ENCODE results near the gene LETMD1. TPM values are rescaled to one million over a fixed set of nuclear protein-coding genes. Genes with fewer than 3 reads are reported as not detected.

Gene LETMD1, protein sequence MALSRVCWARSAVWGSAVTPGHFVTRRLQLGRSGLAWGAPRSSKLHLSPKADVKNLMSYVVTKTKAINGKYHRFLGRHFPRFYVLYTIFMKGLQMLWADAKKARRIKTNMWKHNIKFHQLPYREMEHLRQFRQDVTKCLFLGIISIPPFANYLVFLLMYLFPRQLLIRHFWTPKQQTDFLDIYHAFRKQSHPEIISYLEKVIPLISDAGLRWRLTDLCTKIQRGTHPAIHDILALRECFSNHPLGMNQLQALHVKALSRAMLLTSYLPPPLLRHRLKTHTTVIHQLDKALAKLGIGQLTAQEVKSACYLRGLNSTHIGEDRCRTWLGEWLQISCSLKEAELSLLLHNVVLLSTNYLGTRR
- 67.8 and 99.3 TPM in 2 replicates for polyA plus RNA-seq (2012; rRNA removed)
- polyA plus RNA-seq (2012; cell fraction: cytosol; rRNA removed), result 50.2 and 57.7 TPM in 2 replicates
- 149 and 222 TPM in 2 replicates for polyA plus RNA-seq (2012; cell fraction: nucleus; rRNA removed)

DNA sequence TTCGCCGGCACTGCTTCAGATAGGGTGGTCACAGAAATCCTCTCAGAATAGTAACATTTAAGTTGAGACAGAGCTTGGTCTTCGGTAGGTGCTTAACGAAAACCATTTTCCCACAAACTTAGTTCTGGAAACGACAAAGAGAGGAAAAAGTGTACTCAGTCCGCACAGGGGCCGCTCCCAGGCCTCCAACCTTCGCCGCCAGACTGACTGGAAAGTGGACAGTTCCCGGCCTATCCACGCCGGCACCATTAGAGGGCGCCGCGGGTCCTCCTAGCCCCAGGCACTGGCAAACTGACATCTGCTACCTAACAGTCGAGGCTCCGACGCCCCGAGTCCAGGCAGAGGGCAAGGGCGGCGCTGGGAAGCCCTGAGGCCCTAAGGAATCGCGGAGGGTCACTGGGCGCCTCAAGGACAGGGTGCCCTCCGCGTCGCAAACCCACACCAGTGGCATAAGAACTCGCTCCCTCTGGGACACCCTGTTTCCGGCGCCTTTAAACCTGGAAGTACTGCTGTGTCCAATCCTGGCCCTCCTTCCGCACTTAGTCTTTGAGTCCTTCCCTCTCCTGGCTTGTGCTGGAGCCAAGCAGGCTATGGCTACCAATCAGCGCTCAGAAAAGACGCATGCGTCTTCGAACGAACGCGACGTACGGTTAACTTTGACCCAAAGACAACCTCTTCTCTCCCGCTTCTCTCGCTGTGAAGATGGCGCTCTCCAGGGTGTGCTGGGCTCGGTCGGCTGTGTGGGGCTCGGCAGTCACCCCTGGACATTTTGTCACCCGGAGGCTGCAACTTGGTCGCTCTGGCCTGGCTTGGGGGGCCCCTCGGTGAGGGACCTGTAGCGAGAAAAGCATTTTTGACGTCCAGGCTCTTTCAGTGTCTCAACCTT, at the start of gene LETMD1:
Gene LETMD1 (plus strand): TSS at position 673 of the 886 bp plus-strand sequence. CDS start 30 bp downstream, at position 703.
- DNase-seq, result peak; percentile 92
- H3K9me3 ChIP-seq, result no peaks in the 10 kb centered on the region
- ChIA-PET POLR2A (interaction anchor here (1.3 to 1.5 kb wide), 3 partner anchors 13 to 36 kb away, joined by 3 to 4 read pairs (median 3); partner anchors contain the start of gene CSRNP2), CTCF (interaction anchor here (0.6 to 1.7 kb wide), 20 partner anchors 8 to 293 kb away, joined by 3 to 5 read pairs (median 3); partner anchors contain the start of genes POU6F1 and SLC11A2)
- H4K20me1 ChIP-seq (ENCODE audit: insufficient read depth), result no peaks in the 10 kb centered on the region
- H3K9ac ChIP-seq, result peak within 1 kb of the TSS; percentile 70
- peak within 1 kb of the TSS; percentile 66 for H2AFZ ChIP-seq (ENCODE audit: low read depth)
- peak within 1 kb of the TSS; percentile 95 for H3K4me2 ChIP-seq
- H3F3A ChIP-seq (replicated peaks; ENCODE audit: insufficient read depth), result no peaks in the 10 kb centered on the region
- H3K9me2 ChIP-seq, result no peaks in the 10 kb centered on the region
- H3K4me3 ChIP-seq (ENCODE audit: low read depth in 2 of 2, low read length in 1 of 2), result peak within 1 kb of the TSS; percentile 85
- H3K36me3 ChIP-seq (replicated peaks in 1 of 2; ENCODE audit: control insufficient read depth in 1 of 2, insufficient read depth in 2 of 2, low read length in 1 of 2), result peaks cover 7 to 24% of the 10 kb centered on the region in 2 experiments
- peak within 1 kb of the TSS; percentile 78 to 96 for H3K27ac ChIP-seq (ENCODE audit: low read depth in 2 of 2, low read length in 1 of 2)
- no peaks in the 10 kb centered on the region for H3K27me3 ChIP-seq (ENCODE audit: insufficient read depth)
- peaks cover 43% of the 10 kb centered on the region for H3K79me2 ChIP-seq (ENCODE audit: insufficient read depth)
- H3K4me1 ChIP-seq (ENCODE audit: control insufficient read depth in 1 of 2, insufficient read depth in 2 of 2, low read depth in 1 of 2, low read length in 1 of 2), result peaks cover 4 to 11% of the 10 kb centered on the region in 2 experiments; a peak in 2 of 4 replicates
- 9% methylated on average over 22 of the region's 51 CpGs for WGBS (ENCODE audit: low lambda C conversion rate)
- TF ChIP-seq TEAD4 (IDR thresholded peaks at IDR 0.05; ENCODE audit: borderline replicate concordance, insufficient read depth) (no peak), EZH2phosphoT487 (IDR thresholded peaks at IDR 0.05; ENCODE audit: borderline replicate concordance, low read depth) (no peak), SMC3 (IDR thresholded peaks at IDR 0.05; ENCODE audit: low read depth, low read length) (peak; percentile 56), FOXM1 (IDR thresholded peaks at IDR 0.05; ENCODE audit: low read depth) (no peak), RFX5 (IDR thresholded peaks at IDR 0.05; ENCODE audit: low read length) (peak; percentile 40; the same call in 1 of the 2 replicates), POLR2AphosphoS5 (IDR thresholded peaks at IDR 0.05; ENCODE audit: low read depth, low read length) (peak; percentile 87), JUND (IDR thresholded peaks at IDR 0.05) (no peak), NFIC (IDR thresholded peaks at IDR 0.05; ENCODE audit: borderline replicate concordance) (peak; percentile 31; the same call in 1 of the 2 replicates), RCOR1 (IDR thresholded peaks at IDR 0.05; ENCODE audit: low read length) (no peak), SIN3A (IDR thresholded peaks at IDR 0.05; ENCODE audit: borderline replicate concordance, low read depth, low read length) (peak; percentile 86), CHD2 (IDR thresholded peaks at IDR 0.05; ENCODE audit: low read length, partially characterized antibody) (peak; percentile 28), MEF2A (IDR thresholded peaks at IDR 0.05; ENCODE audit: borderline replicate concordance, low read depth) (no peak), GATA2 (CRISPR knock-in tag; IDR thresholded peaks at IDR 0.05) (no peak), YY1 (IDR thresholded peaks at IDR 0.05; ENCODE audit: low read depth) (peak; percentile 92), RXRA (IDR thresholded peaks at IDR 0.05; ENCODE audit: borderline replicate concordance, low read depth) (no peak), FOXJ3 (CRISPR knock-in tag; IDR thresholded peaks at IDR 0.05) (no peak), GABPA (IDR thresholded peaks at IDR 0.05; ENCODE audit: low read depth) (peak; percentile 87), FOSL2 (IDR thresholded peaks at IDR 0.05; ENCODE audit: borderline replicate concordance, low read depth) (no peak)
- TF ChIP-seq, protein P1, sequence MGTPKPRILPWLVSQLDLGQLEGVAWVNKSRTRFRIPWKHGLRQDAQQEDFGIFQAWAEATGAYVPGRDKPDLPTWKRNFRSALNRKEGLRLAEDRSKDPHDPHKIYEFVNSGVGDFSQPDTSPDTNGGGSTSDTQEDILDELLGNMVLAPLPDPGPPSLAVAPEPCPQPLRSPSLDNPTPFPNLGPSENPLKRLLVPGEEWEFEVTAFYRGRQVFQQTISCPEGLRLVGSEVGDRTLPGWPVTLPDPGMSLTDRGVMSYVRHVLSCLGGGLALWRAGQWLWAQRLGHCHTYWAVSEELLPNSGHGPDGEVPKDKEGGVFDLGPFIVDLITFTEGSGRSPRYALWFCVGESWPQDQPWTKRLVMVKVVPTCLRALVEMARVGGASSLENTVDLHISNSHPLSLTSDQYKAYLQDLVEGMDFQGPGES (IDR thresholded peaks at IDR 0.05; ENCODE audit: low read depth, low read length), result no peak; the same call in 1 of the 2 replicates
- TF ChIP-seq, protein P2, sequence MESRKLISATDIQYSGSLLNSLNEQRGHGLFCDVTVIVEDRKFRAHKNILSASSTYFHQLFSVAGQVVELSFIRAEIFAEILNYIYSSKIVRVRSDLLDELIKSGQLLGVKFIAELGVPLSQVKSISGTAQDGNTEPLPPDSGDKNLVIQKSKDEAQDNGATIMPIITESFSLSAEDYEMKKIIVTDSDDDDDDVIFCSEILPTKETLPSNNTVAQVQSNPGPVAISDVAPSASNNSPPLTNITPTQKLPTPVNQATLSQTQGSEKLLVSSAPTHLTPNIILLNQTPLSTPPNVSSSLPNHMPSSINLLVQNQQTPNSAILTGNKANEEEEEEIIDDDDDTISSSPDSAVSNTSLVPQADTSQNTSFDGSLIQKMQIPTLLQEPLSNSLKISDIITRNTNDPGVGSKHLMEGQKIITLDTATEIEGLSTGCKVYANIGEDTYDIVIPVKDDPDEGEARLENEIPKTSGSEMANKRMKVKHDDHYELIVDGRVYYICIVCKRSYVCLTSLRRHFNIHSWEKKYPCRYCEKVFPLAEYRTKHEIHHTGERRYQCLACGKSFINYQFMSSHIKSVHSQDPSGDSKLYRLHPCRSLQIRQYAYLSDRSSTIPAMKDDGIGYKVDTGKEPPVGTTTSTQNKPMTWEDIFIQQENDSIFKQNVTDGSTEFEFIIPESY (IDR thresholded peaks at IDR 0.05; ENCODE audit: borderline replicate concordance, low read depth), result no peak
- TF ChIP-seq, protein P3, sequence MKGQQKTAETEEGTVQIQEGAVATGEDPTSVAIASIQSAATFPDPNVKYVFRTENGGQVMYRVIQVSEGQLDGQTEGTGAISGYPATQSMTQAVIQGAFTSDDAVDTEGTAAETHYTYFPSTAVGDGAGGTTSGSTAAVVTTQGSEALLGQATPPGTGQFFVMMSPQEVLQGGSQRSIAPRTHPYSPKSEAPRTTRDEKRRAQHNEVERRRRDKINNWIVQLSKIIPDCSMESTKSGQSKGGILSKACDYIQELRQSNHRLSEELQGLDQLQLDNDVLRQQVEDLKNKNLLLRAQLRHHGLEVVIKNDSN (IDR thresholded peaks at IDR 0.05; ENCODE audit: borderline replicate concordance, low read depth), result no peak
- TF ChIP-seq, protein P4, sequence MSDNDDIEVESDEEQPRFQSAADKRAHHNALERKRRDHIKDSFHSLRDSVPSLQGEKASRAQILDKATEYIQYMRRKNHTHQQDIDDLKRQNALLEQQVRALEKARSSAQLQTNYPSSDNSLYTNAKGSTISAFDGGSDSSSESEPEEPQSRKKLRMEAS (IDR thresholded peaks at IDR 0.05; ENCODE audit: low read depth), result peak; percentile 88
- TF ChIP-seq, protein P5, sequence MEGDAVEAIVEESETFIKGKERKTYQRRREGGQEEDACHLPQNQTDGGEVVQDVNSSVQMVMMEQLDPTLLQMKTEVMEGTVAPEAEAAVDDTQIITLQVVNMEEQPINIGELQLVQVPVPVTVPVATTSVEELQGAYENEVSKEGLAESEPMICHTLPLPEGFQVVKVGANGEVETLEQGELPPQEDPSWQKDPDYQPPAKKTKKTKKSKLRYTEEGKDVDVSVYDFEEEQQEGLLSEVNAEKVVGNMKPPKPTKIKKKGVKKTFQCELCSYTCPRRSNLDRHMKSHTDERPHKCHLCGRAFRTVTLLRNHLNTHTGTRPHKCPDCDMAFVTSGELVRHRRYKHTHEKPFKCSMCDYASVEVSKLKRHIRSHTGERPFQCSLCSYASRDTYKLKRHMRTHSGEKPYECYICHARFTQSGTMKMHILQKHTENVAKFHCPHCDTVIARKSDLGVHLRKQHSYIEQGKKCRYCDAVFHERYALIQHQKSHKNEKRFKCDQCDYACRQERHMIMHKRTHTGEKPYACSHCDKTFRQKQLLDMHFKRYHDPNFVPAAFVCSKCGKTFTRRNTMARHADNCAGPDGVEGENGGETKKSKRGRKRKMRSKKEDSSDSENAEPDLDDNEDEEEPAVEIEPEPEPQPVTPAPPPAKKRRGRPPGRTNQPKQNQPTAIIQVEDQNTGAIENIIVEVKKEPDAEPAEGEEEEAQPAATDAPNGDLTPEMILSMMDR (IDR thresholded peaks at IDR 0.05), result peak; percentile 93
